SKM-1 treated with dmso at 0.1 percent for 144 hours (cell line): ENCODE data around the gene PTPRM.

Experiments used
- DNase-seq: peaks from one replicate; lab custom pipeline; 2025; ENCODE audit not compliant: unreplicated experiment; lab: John Stamatoyannopoulos, UW

PTPRM gene

DNA sequence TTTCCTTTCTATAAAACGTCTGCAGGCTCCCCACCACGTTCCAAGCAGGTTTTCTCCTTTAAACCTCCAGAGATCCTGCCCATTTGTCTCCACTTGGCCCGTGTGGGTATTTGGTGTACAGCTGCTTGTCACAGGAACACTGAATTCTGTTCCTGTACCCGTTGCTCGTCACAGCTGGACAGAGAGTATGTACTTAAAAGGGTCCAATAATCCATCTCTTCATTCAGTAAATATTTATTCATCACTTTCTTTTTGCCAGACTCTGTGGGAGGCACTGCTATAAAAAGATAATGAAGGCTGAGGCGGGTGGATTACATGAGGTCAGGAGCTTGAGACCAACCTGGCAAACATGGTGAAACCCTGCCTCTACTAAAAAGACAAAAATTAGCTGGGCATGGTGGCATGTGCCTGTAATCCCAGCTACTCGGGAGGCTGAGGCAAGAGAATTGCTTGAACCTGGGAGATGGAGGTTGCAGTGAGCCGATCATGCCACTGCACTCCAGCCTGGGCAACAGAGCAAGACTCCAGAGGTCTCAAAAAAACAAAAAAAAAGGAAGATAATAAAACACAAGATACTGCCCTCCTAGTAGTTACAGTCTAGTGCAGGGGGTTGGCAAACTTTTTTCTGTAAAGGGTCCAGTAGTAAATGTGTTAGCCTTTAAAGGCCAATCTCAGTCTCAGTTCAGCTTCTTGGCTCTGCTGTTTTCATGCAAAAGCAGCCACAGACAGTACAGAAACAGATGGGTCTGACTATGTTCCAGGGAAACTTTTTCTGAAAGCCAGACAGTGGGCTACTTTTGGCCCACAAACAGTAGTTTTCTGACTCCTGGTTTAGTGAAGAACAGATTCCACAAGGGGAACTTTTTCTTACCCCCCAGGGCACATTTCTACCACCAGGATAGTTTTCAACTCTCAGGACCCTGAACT lies 732.2 kb downstream of the PTPRM start:
- no peak for DNase-seq

DNA sequence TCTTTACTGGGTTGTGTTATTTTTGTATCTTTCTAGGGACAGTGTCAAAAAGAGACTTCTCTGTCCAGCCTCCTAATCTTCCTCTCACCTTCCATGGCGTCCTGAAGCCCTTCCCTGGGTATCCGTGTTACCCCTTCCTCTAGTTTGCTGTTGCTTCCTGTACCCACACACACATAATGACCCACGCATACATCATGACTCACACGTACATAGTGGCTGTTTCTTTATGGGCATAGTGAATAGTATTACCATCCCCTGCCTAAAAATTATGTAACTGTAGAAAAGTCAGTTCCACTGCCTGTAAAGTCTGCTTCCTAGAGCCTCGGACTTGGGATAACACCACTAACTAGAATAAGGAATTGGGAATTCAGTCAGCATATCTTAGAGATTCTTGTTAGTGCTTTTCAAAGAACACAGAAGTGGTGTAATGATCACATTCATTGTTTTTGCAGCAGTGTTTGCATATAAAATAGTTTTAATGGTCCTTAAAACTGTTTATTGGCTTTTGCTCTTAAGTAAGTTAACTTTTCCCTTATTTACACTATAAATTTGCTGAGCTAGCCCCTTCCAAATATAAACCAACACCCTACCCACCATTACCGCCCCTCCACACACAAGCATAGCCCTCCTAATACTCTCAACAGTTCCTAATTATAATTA lies 733.8 kb downstream of the PTPRM start:
- no peak for DNase-seq

DNA sequence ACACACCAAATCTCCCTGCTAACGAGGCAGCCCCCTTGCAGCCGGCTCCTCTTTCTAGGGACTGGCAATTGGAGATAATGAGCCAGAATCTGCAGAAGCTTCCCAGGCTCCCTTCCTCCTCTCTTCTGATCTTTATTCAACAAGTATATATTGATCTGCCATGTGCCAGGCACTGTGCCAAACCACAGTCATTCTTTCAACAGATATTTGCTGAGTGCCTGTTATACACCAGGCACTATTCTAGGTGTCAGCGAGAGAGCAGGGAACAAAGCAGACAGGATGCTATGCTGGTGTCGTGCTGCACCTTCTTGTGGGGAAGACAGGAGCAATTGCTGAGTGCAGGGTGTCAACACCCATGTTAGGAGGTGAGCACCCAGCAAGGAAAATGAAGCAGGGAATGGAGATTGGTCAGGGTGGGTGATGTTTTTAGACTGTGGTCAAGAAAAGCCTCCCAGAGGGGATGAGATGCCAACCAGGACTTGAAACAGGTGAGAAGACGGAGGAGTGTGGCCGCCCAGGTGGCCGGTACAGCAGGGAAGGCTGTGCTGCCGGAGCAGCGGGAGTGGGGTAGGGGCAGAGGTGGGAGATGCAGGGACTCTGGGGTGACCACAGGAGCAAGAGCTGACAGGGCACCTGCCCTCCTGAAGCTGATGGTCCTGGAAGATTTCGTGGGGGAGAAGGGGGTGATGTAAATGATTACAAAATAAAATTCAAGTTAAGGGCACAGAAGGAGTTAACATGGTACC lies 734.5 kb downstream of the PTPRM start:
- no peak for DNase-seq

DNA sequence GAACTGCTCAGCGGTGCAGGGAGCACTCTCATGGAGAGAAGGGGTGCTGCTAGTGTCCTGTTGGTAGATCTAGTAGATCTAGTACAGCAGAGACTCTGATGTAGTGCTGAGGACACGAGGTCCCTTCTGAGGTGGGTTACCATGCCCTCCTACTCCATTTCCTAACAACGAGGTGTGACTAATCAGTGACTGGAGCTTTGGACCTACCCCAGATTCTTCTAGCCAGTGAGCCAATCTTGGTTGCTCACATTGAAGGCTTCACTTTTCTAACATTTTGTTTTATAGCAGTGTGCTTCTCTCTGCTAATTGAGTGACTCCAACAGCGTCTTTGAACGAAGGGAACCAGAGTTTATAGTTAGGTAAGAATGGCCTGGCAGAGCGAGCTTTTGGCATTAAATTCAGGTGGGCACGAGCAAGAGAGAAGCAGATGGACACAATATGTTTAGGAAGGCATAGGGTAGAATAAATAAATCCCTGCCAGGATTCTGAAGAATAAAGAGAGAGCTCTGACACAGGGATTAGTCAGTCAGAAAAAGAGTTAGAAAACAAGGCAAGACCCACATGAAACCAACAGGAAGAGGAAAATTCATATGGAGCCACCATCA lies 736.1 kb downstream of the PTPRM start:
- no peak for DNase-seq

DNA sequence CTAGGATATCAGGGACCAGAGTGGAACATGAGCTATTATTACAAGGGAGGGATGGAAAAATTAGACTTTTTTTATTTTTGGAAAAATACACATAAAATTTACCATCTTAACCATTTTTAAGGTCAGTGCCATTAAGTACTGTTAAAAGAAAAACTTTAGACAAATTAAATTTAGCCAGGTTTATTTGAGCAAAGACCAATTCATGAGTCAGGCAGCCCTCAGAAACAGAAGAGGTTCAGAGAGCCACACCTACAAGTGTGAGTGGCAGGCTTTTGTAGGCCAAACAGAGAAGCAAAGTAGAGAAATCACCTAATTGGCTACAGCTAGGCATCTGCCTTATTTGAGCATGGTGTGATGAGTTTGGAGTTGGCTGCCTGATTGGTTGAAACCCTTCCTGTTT lies 740.8 kb downstream of the PTPRM start:
- DNase-seq, result no peak

DNA sequence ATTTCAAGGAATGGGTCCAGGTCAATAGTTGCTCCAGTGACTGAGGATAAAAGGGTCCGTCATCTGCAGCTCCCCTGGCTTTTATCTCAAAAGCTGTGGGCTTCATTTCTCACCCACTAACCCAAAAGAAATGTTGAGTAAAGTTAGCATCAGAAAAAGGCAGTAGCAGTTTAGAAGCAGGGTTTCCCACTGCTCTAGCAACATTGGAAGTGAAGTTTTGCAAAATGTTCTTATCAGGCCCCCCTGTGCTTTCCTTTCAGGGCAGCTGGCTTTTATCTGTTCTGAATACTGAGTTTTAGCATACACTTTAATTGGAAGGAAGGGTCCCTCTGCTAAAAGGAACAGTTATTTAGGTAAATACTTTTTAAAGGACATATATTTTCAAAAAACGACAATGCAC lies 745.9 kb downstream of the PTPRM start:
- DNase-seq, result no peak

DNA sequence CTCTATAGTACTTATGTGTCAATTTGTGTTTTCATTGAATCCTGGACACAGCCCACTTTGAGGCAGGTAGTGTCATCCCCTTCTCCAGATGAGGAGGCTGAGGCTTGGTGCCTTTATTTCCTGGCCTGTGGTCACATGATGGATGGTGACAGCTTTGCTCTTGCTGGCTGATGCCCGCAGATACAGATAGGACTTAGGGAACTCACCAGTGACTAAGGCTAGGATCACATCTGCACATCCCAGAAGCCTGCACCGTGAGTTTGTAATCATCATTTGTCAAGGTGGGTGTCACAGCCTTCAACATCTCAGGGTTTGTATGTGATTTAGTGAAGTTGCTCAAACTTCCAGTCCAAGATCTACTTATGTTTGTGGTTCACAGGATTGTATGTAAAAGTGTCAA lies 747.0 kb downstream of the PTPRM start:
- DNase-seq, result no peak

DNA sequence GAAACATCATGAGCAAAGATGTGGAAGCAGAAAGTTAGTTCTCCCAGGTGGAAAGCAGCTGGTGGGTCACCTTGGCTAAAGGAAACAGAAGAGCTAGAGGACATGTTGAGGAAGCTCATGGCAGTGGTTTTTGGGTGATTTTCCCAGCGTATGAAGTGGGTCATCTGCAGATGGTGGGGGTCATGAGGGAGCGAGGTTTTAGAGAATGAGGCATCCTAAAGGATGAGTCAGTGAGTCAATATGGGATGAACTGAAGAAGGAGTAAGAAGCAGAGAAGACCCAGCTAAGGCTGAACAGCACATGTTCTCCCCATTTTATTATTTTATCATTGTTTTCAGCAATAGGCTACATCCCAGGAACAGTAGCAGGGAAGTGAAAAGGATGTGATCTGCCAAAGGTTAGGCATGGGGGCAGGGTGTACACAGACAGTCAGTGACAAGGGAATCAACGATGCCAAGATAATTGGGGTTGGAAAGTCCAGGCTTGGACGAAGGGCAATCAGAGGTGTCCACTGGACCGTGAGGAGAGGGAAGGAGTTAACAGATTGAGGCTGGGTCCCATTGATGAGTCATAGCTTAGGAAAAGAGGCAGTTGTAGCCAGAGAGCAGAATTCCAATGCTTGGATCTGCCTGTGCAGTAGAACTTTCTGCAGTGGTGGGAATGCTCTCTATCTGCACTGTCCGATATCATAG lies 752.8 kb downstream of the PTPRM start:
- DNase-seq, result no peak

DNA sequence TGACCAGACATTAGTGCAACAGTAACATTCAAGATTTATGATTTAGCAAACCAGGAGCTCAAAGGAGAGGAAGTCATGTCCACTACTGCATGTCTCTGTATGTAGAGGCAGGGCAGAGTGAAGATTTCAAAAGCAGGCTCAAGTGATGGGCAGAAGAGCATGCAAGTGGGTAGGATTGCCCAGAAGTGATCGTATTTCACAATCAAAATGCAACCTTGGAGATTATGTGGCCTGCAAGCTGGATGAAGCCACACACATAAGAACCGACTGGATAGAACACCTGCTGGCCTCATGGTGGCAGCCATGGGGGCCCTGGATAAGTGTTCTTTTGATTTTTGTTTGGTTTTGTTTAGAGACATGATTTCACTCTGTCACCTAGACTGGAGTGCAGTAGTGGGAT lies 755.4 kb downstream of the PTPRM start:
- no peak for DNase-seq

DNA sequence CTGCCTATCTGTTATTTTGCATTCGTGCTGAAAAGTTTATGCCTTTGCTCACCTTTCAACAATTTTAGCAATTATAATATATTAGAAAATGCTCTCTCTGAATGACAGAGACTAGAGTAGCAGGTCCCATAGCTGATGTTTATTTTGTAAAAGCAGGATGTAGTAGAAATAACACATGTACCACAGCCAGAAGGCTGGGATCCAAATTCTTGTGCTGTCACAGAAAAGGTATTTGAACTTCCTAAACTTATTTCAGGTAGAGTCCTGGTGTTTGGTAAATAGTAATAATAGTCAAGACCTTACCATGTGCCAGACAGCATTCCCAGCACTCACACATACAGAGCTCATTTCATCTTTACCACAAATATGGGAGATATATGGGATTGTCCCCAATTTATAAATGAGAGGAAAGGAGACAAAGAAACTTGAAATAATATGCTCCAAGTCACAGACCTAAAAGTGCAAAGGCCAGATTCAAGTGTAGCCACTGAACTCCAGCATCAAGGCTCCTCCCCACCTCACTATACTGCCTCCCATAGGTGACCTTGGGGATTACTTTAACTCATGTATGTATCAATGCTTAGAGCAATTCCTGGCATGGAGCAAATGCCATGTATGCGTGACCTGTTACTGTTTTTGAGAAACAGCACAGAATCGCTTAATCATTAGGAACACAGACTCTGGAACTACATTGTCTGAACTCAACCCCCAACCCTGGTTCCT lies 757.4 kb downstream of the PTPRM start:
- no peak for DNase-seq

DNA sequence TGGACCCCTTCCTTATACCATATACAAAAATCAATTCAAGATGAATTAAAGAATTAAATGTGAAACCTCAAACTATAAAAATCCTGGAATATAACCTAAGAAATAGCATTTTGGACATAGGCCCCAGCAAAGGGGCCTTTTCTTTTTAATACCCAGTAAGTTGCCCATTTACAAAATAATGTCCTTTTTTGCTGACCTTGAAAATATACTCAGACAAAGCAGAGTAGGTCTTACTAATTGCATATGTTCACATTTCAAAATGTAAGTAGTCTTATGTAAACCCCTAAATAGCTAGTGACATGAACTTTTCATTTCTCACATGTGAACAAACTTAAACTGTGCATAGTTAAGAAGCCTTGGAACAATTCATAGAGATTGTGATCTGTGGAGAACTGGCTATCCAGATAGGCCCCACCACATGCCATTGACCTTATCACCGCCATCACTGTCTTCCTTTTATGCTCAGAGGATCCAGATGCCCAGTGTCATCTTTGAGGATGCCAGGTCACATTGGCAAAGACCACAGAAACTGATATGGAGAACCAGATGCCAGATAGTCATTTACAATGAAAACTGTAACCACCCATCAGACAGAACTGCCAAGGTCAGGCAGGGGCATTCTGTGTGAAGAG lies 759.8 kb downstream of the PTPRM start:
- no peak for DNase-seq

DNA sequence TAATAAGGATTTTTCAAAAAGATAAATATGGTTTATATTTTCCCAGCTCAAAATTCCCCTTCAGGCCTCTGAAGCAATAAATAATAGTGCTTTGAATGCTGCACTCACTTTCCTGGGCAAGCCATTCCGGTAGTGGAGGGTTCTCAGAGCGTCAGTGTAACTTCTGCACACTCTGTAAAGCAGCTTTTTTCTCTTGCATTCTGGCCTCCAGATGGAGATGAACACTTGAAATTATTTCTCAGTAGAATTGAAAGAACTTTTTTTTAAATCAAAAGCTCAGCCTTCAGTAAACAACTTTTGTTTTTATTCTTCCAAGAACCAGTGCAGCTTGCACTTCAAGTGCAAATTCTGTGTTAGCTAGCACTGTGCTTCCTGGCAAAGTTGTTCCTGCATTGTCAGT lies 761.0 kb downstream of the PTPRM start:
- DNase-seq, result no peak

DNA sequence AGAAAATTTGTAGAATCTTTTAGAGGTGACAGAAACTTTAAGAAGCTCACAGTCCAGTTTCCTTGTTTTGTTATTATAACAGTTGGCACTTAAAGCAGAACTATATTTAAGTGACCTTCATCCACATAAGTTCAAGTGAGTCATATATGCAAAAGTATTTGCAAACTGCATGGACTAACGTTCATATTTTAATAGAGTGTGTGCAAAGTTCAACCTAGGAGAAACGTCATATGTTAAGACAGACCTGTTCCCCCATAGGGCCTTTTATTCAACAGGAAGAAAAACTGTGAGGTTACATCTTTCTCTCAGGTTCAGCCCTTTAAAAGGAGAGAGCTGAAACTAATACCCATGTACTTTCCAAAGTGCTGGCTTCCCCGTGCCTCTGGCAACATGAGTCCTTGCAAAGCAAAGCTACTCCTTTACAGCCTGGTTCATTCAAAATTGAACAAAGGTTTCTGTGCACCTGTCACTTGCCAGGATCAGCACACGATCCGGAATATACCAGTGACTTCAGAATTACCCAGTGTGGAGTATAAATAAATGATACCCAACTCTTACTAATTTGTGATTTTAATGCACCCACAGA lies 762.2 kb downstream of the PTPRM start:
- no peak for DNase-seq

DNA sequence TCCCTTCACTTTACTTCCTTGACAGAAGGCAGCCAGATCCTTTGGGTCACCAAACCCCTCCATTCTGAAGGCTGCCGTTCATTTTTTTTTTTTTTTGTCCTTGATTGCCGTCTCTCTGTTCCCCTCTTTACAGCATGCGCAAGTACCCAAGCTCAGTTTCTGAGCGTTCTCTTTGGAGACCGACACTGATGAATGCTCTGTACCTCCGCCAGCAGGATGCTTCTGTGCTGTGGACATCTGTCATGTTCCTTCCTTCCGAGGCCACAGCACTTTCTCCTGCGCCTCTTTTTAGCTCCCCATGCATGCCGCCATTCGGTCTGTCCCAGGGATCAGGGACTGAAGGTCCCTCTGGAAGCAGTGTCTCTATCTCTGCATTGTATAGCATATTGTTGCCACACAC lies 763.5 kb downstream of the PTPRM start:
- DNase-seq, result no peak

DNA sequence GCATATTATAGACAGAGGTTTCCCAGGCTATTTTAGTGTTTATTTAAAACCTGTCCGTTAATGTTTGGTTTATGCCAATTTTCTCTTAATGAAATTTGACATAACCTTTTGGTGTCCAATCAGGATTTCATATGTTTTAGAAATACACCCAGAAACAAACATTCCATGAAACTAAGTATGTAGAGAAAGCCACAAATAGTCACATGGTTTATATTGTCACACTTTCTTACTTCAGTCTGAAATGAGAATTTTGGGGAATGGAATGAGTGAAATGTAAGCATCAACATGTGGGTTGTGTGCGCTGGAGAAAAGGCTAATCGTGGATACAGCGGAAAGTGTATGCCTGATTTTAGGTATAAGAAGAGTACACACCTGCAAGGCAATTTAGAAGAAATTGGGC lies 765.2 kb downstream of the PTPRM start:
- DNase-seq, result no peak

DNA sequence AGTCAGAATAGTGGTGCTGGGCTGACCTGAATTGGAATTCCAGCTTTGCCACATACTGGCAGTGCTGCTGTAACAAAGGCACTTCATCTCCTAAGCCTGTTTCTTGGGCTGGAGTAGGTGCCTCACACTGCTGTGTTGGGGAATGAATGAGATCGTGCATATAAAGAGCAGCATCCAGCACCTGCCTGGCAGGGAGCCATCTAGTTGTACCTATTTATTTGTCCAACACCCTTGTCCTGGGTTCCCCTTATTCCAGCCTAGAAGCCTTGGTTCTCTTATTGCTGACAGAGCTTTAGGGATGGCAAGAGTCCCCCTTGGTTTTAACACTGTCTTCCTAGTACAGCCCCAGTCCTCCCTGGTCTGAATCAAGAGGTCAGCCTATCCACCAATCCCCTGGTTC lies 766.8 kb downstream of the PTPRM start:
- DNase-seq, result no peak

DNA sequence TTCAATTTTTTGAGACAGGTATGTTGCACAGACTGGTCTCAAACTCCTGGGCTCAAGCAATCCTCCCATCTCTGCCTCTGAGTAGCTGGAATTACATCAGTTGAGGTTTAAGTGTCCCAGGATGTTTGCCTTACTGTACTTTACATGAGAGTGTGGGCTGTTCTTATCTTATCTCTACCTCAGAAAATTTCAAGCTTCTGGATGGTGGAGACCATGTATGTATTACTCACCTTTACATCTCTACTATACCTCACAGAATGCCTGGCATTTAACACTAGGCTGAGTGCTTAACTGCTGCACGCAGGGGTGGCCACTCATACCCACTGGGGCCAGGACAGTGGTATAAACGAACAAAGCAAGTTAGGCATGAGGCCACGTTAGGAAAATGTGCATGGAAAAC lies 770.1 kb downstream of the PTPRM start:
- DNase-seq, result no peak

DNA sequence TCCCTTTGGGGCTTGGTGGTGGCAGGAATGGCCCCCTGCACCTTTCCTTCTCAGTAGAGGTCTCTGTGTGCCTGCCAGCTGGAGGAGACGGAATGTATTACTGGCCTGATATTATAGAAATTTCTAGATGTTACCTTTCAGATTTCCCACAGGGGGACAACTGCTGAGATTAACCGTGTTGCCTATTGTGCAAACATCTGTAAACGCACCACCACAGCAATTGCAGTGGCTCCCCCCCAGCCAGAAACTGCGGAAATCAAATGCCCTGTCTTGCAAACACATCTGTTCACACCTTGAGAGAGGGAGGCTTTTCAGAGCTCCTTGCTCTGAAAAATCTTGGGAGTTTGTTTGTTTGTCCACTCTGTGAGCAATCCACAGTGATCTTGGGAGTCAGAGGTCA lies 772.1 kb downstream of the PTPRM start:
- no peak for DNase-seq

DNA sequence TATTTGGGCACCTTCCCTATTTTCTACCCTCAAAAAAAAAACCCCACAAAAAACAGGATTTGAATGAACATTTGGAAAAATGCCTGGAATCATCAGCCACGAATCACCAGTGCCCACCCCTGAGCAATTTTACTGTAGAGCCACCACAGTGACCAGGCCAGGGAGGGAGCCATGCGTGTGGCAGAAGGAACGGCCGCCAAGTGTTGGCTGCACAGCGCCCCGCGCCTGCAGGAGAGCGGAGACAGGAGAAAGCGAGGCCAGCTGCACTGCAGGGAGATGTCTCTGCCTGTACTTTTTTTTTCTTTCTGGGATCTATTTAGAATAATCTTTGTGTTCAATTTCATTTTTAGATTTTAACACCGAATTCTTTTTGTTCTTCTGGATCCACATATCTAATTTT lies 772.8 kb downstream of the PTPRM start:
- DNase-seq, result no peak
